NCI-H1417 treated with DMSO at 0.1 percent for 48 hours (cell line): ENCODE data around the gene COL6A1.

Experiments used
- DNase-seq: peaks from one replicate; lab custom pipeline; 2025; lab: John Stamatoyannopoulos, UW

The COL6A1 gene, protein sequence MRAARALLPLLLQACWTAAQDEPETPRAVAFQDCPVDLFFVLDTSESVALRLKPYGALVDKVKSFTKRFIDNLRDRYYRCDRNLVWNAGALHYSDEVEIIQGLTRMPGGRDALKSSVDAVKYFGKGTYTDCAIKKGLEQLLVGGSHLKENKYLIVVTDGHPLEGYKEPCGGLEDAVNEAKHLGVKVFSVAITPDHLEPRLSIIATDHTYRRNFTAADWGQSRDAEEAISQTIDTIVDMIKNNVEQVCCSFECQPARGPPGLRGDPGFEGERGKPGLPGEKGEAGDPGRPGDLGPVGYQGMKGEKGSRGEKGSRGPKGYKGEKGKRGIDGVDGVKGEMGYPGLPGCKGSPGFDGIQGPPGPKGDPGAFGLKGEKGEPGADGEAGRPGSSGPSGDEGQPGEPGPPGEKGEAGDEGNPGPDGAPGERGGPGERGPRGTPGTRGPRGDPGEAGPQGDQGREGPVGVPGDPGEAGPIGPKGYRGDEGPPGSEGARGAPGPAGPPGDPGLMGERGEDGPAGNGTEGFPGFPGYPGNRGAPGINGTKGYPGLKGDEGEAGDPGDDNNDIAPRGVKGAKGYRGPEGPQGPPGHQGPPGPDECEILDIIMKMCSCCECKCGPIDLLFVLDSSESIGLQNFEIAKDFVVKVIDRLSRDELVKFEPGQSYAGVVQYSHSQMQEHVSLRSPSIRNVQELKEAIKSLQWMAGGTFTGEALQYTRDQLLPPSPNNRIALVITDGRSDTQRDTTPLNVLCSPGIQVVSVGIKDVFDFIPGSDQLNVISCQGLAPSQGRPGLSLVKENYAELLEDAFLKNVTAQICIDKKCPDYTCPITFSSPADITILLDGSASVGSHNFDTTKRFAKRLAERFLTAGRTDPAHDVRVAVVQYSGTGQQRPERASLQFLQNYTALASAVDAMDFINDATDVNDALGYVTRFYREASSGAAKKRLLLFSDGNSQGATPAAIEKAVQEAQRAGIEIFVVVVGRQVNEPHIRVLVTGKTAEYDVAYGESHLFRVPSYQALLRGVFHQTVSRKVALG

DNA sequence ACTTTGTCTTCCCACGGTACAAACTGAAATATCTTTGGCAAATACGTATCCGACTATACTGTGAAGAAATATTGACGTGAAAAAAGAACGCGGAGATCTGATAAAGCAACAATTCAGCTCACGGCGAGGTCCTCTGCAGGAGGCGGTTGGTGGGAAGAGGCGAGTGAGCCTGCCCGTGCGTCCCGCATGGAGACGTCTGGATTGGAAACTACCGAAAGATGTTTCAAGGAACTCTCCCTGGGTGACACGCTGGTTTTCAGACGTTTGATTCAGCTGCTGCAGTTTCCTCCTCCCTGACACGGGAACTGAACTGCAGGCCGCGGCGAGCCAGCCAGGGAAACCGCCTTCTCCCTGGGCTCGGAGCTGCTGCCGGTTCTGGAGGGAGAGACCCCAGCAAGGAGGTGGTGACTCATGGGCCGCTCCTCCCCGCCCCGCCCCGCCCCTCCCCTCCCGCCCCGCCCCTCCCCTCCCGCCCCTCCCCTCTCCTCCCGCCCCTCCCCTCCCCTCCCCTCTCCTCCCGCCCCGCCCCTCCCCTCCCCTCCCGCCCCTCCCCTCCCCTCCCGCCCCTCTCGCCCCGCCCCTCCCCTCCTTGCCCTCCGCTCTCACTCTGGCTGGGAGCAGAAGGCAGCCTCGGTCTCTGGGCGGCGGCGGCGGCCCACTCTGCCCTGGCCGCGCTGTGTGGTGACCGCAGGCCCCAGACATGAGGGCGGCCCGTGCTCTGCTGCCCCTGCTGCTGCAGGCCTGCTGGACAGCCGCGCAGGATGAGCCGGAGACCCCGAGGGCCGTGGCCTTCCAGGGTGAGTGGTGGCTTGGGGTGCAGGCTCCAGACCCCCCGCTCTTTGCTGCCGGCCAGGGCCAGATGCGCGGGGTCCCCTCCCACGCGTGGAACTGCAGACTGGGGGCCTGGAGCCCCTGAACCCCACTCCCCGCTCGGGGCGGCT is at the start of gene COL6A1:
TSS of gene COL6A1 (plus strand) at position 620 of the 941 bp plus-strand sequence. CDS start at position 701, 81 bp downstream.
- peak; percentile 27 for DNase-seq

DNA sequence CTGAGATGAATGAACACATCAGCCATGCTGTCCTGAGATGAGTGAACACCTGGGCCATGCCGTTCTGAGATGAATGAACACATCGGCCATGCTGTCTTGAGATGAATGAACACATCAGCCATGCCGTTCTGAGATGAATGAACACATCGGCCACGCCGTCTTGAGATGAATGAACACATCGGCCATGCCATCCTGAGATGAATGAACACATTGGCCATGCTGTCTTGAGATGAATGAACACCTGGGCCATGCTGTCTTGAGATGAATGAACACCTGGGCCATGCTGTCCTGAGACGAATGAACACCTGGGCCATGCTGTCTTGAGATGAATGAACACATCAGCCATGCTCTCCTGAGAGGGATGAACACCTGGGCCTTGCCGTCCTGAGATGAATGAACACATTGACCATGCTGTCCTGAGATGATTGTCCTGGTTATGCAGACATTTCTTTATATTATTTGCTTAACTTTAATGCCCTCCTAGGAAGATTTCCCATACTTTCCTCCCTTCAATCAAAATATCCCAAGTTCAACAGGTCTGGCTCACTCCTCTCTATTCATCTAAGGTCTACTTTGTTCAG is 48.6 kb upstream of the COL6A1 start:
- DNase-seq: no peak

DNA sequence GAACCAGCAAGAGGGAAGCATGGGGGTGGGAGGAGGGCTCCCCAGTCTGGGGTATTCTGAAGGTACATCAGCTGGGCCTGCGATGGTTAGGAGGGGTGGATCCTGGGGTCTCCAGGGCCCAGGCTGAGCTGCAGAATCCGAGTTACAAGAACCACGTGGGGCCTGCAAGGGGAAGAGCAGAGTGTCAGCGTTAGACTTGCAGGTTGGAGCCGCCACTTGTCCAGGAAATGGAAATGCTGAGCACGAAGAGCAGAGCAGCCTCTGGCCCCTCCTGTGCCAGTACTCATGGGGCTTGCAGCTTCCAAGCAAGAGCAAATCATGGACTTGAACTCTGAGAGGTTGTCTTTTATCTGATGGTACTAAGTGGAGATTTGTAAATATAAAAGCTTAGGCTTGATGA is 47.5 kb upstream of the COL6A1 start:
- no peak for DNase-seq

DNA sequence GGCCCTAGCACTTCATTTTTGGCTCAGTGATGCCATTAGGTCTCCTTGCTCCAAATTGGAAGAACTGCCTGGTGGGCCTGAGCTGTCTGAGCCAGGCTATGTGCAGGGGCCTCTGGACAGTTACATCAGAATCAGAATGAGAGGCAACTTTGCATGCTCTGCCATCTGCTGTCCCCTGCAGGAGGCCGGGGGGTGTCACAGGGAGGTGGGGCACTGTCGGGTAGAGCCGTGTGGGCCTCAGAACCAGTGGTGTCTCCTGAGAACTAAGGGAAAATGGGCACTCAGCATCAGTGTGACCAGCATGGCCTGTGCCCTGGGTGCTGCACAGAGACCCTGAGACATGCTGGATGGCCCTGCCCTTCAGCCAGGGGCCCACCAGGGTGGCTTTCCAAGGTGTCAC is 47.0 kb upstream of the COL6A1 start:
- DNase-seq: no peak

DNA sequence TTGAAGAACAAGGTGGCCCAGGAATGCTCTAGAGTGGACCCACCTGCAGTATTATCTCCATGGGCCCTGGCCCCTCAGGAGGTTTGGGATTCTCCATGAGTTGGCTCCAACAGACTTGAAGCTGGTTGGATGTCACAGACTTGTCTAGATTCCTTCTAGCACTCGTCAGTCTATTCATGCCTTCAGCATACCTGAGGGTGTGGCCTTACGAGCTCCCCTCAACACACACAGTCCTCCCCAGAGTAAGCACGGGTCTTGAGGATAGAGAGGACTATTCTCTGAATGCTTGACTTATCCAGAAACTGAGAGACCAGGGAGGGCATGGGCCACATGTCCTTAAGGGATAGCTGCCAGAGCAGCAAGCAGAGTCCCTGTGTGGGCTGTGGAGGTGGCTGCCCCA is 45.9 kb upstream of the COL6A1 start:
- no peak for DNase-seq

DNA sequence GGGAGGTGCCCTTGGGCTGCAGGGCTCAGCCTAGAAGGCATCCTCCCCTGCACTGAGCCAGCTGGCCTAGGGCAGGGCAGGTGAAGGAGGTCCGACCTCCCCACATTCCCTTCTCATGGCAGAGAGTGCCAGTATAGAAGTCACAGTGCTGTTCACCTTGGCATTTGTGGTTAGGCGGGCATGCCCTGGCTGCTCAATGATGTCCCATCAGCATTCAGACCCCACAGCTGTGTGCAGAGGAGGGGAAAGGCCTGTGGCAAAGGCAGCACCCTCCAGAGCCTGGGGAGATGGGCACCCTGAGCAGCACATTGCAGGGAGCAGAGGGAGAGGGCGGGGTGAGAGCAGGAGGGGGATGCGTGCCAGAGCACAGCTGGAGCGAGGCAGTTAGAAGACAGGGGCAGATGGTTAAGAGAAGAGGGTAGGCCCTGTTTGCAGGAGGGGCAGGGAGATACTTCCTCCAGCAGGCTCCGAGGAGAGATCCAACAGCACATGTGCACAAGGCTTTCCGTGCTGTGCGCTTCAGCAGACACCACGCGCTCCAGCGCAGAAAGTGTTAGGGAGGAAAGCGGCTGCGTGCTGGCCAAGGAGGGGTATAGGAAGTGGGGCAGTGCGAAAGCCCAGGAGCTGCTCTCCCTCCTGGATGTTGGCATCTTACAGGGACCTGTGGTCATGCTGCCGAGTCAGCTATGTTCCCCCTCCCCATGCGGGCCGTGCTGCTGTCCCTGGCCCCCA is 43.7 kb upstream of the COL6A1 start:
- no peak for DNase-seq

DNA sequence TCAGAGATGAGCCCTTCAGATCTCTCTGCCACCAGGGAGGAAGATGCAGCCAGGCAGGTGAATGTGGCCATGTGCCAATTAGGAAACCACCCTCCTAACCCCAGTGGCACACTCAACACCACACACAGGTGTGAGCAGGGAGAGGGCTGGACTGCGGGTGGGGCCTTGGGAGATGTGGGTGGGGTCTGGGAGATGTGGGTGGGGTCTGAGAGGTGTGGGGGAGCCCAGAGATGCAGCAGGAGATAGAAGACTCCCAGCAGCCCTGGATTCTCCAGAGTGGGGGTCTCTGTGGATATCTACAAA is 43.2 kb upstream of the COL6A1 start:
- no peak for DNase-seq

DNA sequence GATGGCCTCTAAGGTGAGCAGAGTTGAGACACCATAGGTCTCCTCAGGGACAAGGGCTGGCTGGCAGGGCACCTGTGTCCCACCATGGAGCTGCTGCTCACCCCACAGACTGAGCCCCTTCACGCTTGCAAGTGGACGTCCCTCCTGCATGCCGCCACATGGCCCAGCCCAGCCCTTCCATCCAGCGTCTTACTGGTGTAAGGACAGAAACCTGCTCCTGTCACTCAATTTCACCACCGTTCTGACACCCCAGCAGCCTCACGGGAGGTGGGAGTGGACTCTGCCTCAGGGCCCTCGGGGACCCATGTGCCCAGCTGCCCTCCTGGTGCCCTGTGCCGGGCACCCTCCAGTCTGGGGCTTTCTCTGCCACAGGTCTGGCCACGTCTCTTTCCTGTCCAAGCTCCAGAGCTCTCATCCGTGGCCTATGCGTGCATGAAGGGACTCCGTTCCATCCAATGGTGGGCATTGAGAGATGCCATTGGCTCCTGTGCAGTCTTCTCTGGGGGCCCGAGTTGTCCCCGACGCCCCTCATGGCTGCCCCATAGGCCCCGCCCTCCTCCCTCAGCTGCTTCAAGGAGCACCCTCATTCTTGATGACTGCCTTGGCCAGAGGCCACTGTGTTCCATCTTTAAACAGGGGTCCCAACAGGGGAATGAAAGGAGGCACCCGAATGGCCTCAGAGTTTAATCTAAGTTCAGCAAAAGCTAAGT is 42.6 kb upstream of the COL6A1 start:
- no peak for DNase-seq

DNA sequence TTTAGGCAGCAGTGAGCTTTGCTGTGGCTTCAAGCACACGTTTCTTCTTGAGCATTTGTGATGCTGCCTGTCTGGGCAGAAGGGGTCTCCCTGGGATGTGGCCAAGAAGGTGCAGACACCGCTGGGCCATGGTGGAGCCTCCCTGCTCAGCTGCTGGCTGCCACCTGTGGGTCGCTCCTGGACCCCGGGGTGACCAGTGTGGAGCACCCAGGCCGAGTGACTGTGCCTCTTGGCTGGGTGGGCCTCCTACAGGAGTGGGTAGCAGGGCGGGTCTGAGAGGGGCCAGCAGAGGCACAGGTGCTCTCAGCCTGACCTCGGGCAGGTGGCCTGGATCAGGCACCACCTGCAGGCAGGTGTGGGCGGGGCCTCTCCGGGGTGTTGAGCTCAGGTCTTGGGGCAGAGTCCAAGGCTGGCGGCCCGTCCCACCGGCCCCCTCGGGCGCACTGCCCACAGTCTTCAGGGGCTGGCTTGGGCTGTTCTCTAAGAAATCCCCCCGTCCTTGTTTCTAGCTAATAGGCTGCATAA is 42.0 kb upstream of the COL6A1 start:
- DNase-seq: no peak

DNA sequence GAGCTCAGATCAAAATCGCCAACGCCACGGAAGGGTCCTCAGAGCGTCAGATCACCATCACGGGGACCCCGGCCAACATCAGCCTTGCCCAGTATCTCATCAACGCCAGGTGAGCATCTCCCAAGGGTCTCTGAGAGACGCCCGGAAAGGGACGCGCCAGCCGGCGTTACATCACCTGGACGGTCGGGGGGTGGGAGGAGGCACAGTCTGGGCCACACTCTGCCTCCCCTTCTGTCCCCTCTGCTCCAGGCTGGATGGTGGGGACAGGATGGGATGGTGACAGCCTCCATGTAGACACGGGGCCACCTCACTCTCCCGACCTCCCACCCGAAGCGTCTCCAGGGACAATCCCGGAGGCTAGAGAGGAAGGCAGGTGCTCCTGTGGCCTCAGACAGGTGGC is 41.5 kb upstream of the COL6A1 start:
- no peak for DNase-seq

DNA sequence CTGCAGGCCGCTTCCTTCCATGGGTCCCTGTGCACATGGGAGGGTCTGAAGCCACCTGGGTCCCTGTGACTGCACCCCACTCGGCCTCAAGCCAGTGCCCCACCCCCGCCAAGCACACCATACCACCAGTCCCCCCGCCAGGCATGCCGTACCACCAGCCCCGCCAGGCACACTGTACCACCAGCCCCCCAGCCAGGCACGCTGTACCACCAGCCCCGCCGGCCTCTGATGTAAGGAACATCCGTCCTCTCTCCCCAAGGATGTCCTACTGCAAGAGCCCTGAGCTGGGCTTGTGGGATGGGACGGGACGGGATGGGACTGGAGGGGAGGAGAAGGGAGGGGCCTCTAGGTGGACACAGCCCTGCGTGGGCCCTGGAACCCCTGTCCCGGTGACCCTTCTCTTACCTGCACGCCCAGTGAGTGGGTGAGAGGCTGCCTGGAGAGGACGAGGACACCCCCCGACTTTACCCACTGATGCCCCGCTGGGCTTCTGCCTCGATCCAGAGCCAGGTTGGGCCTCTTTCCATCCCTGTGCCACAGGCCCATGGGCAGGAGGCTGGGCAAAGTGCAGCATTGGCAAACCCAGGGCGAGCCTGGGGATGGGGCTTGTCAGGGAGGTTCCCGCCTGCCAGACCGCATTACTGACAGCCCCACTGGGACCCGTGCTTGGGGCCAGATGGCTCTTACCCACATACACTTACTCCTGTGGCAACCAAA is 40.8 kb upstream of the COL6A1 start:
- DNase-seq: no peak

DNA sequence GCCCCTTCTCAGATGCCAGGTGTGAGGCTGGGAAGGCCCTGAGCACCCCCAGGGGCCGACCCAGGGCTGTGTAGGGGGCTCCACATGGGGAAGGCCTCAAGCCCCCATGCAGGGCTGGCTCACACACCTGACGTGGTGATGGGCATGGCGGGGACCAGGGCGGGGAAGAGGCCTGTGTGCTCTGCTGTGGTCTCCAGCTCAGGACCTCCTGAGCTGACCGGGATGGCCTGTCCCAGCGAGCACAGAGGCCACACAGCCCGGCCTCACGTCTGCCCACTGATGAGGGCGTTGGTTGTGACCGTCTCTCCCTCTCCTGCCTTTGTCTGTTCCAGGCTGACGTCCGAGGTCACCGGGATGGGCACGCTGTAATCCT is 40.2 kb upstream of the COL6A1 start:
- DNase-seq: no peak

DNA sequence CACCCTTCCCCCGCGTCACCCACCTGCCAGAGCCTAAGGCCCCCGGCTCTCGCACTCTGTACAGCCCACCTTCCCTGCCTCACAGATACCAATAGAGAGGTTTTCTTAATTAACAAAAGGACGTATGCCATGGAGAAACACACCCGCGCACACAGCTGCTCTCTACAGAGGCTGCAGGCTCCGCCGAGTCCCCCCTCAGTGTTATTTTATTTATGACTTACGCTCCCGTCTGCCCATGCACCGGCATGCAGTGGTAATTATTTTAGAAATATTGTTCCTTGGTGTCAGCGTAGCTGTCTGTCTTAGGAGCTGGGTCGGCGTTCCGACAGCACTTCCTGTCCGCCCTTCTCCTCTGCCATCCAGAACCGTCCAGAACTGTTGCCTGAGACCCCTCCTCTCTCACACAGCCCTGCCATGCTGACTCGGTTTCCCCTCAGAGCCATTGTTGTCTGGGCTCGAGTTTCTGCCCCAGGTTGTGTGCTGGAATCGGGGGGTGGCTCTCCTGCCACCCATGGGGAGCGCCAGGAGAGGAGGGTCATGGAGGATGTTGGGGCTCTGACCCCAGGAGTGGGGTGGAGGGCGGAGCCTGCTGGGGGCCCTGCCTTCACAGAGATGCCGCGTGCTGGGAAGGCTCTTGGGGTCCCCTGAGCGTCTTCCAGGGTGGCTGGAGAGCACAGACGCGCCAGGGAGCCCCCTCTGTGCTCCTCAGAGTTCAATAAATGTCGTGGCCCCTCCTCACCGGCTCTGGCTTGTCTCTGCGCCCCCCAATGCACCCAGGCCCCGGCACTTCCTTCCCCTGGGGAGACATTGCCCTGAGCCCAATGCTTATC is 39.6 kb upstream of the COL6A1 start:
- no peak for DNase-seq

DNA sequence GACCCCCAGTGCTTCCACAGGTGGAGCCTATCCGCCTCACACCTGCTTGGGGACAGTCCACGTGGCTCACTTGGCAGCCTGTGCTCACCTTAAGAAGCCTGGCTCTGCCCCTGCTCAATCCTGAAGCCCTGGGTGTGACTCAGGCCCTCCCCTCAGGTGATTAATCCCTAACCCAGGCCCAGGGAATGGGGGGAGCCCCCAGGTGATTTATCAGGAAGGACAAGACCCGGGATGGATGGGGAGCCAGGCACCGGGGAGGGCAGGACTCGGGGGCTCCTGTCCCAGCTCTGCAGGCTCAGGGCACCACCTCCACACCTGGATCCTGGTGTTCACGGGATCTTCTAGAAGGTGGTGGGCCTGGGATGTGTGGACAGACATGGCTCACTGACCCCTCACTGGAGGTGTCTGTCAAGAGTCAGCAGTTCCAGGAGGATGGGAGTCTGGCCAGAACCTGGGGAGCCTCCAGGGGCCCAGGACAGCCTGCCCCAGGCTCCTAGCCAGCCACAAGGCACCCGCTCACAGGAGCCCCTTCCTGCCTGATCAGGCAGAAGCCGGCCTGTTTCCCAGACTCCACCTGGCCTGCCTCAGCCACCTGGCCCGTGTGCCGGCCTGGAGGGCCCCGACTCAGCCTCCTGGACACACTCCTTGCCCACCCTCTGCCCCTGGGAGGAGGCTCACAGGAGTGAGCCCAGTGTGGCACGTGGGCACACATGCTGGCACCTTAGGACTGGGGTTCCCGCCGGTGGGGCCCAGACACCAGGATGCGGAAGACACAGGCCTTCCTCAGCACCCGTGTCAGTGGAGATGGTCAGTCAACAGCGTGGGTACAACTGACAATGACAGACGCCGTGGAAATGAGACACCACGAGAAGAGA is 38.6 kb upstream of the COL6A1 start:
- no peak for DNase-seq

DNA sequence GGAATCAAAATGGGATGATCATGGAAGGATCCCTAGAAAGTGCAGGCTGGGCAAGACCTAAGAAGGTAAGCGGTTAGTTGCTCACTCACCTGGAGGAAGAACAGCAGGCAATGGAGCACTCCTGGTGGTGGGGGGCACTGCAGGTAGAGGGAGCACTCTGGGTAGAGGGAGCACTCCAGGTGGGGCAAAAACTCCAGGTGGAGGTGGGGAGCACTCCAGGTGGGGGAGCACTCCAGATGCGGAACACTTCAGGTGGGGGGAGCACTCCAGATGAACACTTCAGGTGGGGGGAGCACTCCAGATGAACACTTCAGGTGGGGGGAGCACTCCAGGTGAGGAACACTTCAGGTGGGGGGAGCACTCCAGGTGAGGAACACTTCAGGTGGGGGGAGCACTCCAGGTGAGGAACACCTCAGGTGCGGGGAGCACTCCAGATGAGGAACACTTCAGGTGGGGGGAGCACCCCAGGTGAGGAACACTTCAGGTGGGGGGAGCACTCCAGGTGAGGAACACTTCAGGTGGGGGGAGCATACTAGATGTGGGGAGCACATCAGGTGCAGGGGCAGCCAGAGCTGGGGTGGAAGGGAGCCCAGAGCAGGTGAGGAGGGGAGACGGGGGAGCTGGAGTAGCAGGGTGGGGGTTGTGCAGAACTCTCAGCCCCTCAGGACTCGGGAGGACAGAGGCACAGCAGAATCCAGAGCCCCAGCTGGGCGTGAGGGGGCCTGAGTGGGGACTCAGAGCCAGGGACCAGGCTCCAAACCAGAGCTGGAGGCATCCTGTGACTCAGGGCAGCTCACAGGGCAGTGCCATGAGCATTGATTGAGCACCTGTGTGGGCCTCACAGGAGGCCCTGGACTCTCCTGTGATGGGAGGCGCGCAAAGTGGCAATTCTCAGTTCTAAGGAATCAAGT is 37.7 kb upstream of the COL6A1 start:
- DNase-seq: no peak

DNA sequence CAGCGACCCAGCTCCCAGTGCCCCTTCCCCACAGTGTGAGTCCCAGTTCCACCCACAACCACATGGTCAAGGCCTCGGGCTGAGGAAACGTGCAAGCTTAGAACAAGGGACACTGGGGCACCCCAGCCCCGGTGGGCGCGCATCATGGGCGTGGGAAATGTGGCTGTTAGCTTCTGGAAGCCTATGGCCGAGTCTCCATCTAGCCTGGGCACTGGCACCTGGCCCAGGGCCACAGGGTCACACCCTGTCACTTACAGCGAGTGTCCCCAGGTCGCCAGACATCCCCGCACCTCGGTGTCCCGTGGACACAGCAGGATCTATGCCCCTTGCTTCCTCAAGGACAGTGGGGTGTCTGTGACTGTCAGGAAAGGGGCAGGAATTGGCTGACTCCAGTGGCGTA is 37.0 kb upstream of the COL6A1 start:
- DNase-seq: no peak
